ENCODE results near the gene ELAC2.

GRCh38 chr17:12994341-12995074, 23.3 kb downstream of the ELAC2 start:
- no peak for TF ChIP-seq CTCF (optimal IDR thresholded peaks at IDR 0.05 in 1 of 3, IDR thresholded peaks at IDR 0.05 in 1 of 3, conservative IDR thresholded peaks at IDR 0.05 in 1 of 3; ENCODE audit: extremely low read depth in 1 of 3, insufficient read depth in 2 of 3, low read length in 3 of 3)
- TF ChIP-seq EZH2 (IDR thresholded peaks at IDR 0.05; ENCODE audit: low read length): no peak
